Body of pancreas (tissue), 4 donors: ENCODE data around the gene STK17A.

ENCODE experiments used
- CTCF ChIP-seq, 7 experiments: fragments of 450-650 bp in 4 of 7; fragments of 200-600 bp in 3 of 7; sonication (generic) in 3 of 7; IDR thresholded peaks; one replicate each; pipeline ENCODE4 v1.5.1; 2016 to 2019; ENCODE audit warnings: antibody characterized with exemption in 7 of 7
- POLR2A ChIP-seq, 3 donors: fragments of 450-650 bp; IDR thresholded peaks; one replicate each; pipeline ENCODE4 v1.6.1; 2016; ENCODE audit warnings: antibody characterized with exemption in 3 of 3, mild to moderate bottlenecking in 2 of 3

GRCh38 chr7:43630482-43630881 is 47.6 kb downstream of the STK17A start:
- TF ChIP-seq POLR2A (IDR thresholded peaks at IDR 0.05) (no peak), CTCF (IDR thresholded peaks at IDR 0.05) (no peak)
